ENCODE measurements around the gene FAM83C. TPM values are rescaled to one million over a fixed set of nuclear protein-coding genes. Genes with fewer than 3 reads are reported as not detected.

Gene FAM83C
- polyA plus RNA-seq, 1 of the 3 experiments (the other 2 are of a cell fraction) = not detected

- H3K9ac ChIP-seq = no peak overlapping the region
- peaks cover 35% of the 10 kb centered on the region for H3F3A ChIP-seq (replicated peaks; ENCODE audit: insufficient read depth)
- peaks cover 34 to 49% of the 10 kb centered on the region in 2 experiments for H3K36me3 ChIP-seq (replicated peaks in 1 of 2; ENCODE audit: control insufficient read depth in 1 of 2, insufficient read depth in 2 of 2, low read length in 1 of 2)
- TF ChIP-seq SIN3A (IDR thresholded peaks at IDR 0.05; ENCODE audit: borderline replicate concordance, low read depth, low read length) = no peak
- TF ChIP-seq NRF1 (IDR thresholded peaks at IDR 0.05; ENCODE audit: low read depth, low read length) = no peak
- TF ChIP-seq MAX (IDR thresholded peaks at IDR 0.05; ENCODE audit: low read depth) = no peak
- no peak for TF ChIP-seq FOXJ3 (CRISPR knock-in tag; IDR thresholded peaks at IDR 0.05)
- TF ChIP-seq, protein P1, sequence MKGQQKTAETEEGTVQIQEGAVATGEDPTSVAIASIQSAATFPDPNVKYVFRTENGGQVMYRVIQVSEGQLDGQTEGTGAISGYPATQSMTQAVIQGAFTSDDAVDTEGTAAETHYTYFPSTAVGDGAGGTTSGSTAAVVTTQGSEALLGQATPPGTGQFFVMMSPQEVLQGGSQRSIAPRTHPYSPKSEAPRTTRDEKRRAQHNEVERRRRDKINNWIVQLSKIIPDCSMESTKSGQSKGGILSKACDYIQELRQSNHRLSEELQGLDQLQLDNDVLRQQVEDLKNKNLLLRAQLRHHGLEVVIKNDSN (IDR thresholded peaks at IDR 0.05; ENCODE audit: borderline replicate concordance, low read depth) = no peak
- TF ChIP-seq GATA2 (CRISPR knock-in tag; IDR thresholded peaks at IDR 0.05) = no peak
- TF ChIP-seq RAD21 (IDR thresholded peaks at IDR 0.05; ENCODE audit: low read length) = no peak
- TF ChIP-seq, protein P2, sequence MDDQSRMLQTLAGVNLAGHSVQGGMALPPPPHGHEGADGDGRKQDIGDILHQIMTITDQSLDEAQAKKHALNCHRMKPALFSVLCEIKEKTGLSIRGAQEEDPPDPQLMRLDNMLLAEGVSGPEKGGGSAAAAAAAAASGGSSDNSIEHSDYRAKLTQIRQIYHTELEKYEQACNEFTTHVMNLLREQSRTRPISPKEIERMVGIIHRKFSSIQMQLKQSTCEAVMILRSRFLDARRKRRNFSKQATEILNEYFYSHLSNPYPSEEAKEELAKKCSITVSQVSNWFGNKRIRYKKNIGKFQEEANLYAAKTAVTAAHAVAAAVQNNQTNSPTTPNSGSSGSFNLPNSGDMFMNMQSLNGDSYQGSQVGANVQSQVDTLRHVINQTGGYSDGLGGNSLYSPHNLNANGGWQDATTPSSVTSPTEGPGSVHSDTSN (IDR thresholded peaks at IDR 0.05) = no peak
- TF ChIP-seq, protein P3, sequence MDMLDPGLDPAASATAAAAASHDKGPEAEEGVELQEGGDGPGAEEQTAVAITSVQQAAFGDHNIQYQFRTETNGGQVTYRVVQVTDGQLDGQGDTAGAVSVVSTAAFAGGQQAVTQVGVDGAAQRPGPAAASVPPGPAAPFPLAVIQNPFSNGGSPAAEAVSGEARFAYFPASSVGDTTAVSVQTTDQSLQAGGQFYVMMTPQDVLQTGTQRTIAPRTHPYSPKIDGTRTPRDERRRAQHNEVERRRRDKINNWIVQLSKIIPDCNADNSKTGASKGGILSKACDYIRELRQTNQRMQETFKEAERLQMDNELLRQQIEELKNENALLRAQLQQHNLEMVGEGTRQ (IDR thresholded peaks at IDR 0.05; ENCODE audit: borderline replicate concordance, low read depth, low read length) = no peak
- no peak for DNase-seq
- H4K20me1 ChIP-seq (ENCODE audit: insufficient read depth) = no peaks in the 10 kb centered on the region
- no peaks in the 10 kb centered on the region for H3K27me3 ChIP-seq (ENCODE audit: insufficient read depth)
- ChIA-PET POLR2A (interaction anchor here (0.6 kb wide), 1 partner anchor 178 kb away, joined by 5 read pairs; no protein-coding TSS in a partner anchor), CTCF (interaction anchor here (1.1 to 1.7 kb wide), 3 partner anchors 30 to 179 kb away, joined by 3 to 7 read pairs (median 3); no protein-coding TSS in a partner anchor)
- 96% methylated on average over 9 of the region's 12 CpGs for WGBS (ENCODE audit: low lambda C conversion rate)
- H3K4me1 ChIP-seq (ENCODE audit: control insufficient read depth in 1 of 2, insufficient read depth in 2 of 2, low read depth in 1 of 2, low read length in 1 of 2) = peaks cover 6 to 38% of the 10 kb centered on the region in 2 experiments; a peak in 2 of 4 replicates
- H3K27ac ChIP-seq (ENCODE audit: low read depth in 2 of 2, low read length in 1 of 2) = no peak overlapping the region; a peak in 1 of 4 replicates
- no peak overlapping the region for H3K4me3 ChIP-seq (ENCODE audit: low read depth in 2 of 2, low read length in 1 of 2)
- no peak overlapping the region for H2AFZ ChIP-seq (ENCODE audit: low read depth)
- no peaks in the 10 kb centered on the region for H3K9me3 ChIP-seq
- H3K4me2 ChIP-seq = peak overlapping the region; percentile 97; the same call in 1 of the 2 replicates
- no peaks in the 10 kb centered on the region for H3K9me2 ChIP-seq
- H3K79me2 ChIP-seq (ENCODE audit: insufficient read depth) = peaks cover 28% of the 10 kb centered on the region
Measured at GRCh38 chr20:35275741-35276251, 16.4 kb downstream of the FAM83C start.

DNA sequence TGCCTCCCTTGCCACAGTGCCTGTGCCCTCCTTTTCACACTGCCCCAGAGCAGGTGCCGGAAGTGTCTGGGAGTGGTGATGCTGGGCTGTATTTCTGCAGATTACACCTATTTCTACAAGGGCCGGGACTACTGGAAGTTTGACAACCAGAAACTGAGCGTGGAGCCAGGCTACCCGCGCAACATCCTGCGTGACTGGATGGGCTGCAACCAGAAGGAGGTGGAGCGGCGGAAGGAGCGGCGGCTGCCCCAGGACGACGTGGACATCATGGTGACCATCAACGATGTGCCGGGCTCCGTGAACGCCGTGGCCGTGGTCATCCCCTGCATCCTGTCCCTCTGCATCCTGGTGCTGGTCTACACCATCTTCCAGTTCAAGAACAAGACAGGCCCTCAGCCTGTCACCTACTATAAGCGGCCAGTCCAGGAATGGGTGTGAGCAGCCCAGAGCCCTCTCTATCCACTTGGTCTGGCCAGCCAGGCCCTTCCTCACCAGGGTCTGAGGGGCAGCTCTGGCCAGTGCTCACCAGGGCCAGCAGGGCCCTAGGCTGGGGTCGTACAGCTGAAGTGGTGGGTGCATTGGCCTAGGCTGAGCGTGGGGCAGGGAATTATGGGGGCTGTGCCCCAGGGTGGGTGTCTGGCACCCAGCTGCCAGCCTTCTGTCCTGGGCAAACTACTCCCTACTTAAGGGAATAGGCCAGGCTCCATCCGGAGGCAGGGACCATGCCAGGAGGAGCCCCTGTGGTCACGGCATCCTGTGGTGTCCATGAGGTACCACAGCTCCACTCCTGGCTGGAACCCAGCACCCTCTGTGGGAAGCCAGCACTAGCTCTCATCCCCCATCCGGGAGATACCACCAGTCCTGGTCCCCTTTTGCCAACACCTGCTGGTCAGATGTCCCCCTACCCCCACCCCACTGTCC lies 17.8 kb downstream of the FAM83C start:
- Histone ChIP-seq H3K9me3 (no peaks in the 10 kb centered on the region), H3K27me3 (ENCODE audit: insufficient read depth) (no peaks in the 10 kb centered on the region), H2AFZ (ENCODE audit: low read depth) (no peak overlapping the region), H3K27ac (ENCODE audit: low read depth in 2 of 2, low read length in 1 of 2) (peak overlapping the region in 1 of 2 experiments; percentile 44; a peak in 1 of 4 replicates), H3K9me2 (no peaks in the 10 kb centered on the region), H4K20me1 (ENCODE audit: insufficient read depth) (no peaks in the 10 kb centered on the region), H3K9ac (no peak overlapping the region), H3K79me2 (ENCODE audit: insufficient read depth) (peaks cover 21% of the 10 kb centered on the region), H3K4me1 (ENCODE audit: control insufficient read depth in 1 of 2, insufficient read depth in 2 of 2, low read depth in 1 of 2, low read length in 1 of 2) (peaks cover 6 to 41% of the 10 kb centered on the region in 2 experiments; a peak in 2 of 4 replicates), H3K4me3 (ENCODE audit: low read depth in 2 of 2, low read length in 1 of 2) (no peak overlapping the region), H3F3A (replicated peaks; ENCODE audit: insufficient read depth) (peaks cover 24% of the 10 kb centered on the region), H3K4me2 (no peak overlapping the region), H3K36me3 (replicated peaks in 1 of 2; ENCODE audit: control insufficient read depth in 1 of 2, insufficient read depth in 2 of 2, low read length in 1 of 2) (peaks cover 20 to 39% of the 10 kb centered on the region in 2 experiments)
- ChIA-PET POLR2A (no interaction called here), CTCF (no interaction called here)
- WGBS (ENCODE audit: low lambda C conversion rate) = 97% methylated on average over 17 of the region's 24 CpGs
- no peak for DNase-seq
- TF ChIP-seq, protein P3 (IDR thresholded peaks at IDR 0.05; ENCODE audit: borderline replicate concordance, low read depth, low read length) = no peak
- TF ChIP-seq SIN3A (IDR thresholded peaks at IDR 0.05; ENCODE audit: borderline replicate concordance, low read depth, low read length) (no peak), MAX (IDR thresholded peaks at IDR 0.05; ENCODE audit: low read depth) (no peak), RAD21 (IDR thresholded peaks at IDR 0.05; ENCODE audit: low read length) (no peak), MEF2A (IDR thresholded peaks at IDR 0.05; ENCODE audit: borderline replicate concordance, low read depth) (no peak), TCF12 (IDR thresholded peaks at IDR 0.05) (no peak), NRF1 (IDR thresholded peaks at IDR 0.05; ENCODE audit: low read depth, low read length) (no peak), RFX5 (IDR thresholded peaks at IDR 0.05; ENCODE audit: low read length) (no peak), FOSL2 (IDR thresholded peaks at IDR 0.05; ENCODE audit: borderline replicate concordance, low read depth) (no peak), NFIC (IDR thresholded peaks at IDR 0.05; ENCODE audit: borderline replicate concordance) (no peak), FOXM1 (IDR thresholded peaks at IDR 0.05; ENCODE audit: low read depth) (no peak), POLR2AphosphoS5 (IDR thresholded peaks at IDR 0.05; ENCODE audit: low read depth, low read length) (no peak)
- TF ChIP-seq, protein P1 (IDR thresholded peaks at IDR 0.05; ENCODE audit: borderline replicate concordance, low read depth) = no peak

Measured in SK-N-SH (cell line).